ENCODE measurements around the gene MCRIP2. TPM values are rescaled to one million over a fixed set of nuclear protein-coding genes. Genes with fewer than 3 reads are reported as not detected.

Gene MCRIP2
- total RNA-seq, 1 donor from 2014 or later = 181 TPM

DNA sequence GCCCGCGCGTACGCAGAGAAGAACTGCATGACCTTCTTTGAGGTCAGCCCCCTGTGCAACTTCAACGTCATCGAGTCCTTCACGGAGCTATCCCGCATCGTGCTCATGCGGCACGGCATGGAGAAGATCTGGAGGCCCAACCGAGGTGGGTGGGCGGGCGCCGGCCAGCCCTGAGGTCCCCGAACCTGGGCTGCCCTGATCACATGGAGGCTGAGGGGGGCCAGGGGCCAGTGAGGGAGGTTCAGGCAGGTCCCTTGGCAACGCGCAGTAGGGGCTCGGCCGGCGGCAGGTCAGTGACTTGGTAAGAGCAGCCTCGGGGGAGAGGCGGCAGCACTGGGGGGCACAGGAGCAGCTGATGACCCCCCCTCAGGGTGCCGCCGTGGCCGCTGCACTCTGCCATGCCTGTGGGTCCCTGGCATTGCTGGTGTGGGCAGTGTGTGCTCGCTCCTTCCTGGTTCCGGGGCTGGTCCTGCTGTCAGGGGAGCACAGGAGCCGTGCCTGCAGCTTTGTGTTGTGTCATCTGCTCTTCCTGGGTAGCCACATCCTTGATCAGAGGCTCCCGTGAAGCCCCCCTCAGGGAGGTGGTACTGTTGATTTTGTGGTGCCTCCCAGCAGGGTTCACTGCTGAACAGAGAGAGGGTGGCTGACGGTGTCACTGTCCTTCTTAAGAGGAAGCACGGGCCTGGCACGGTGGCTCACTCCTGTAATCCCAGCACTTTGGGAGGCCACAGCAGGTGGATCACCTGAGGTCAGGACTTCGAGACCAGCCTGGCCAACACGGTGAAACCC, 15.5 kb upstream of the MCRIP2 start:
- no peak overlapping the region for H3K27ac ChIP-seq (replicated peaks)
- no peak overlapping the region for H3K4me3 ChIP-seq
- DNase-seq = no peak
- intact Hi-C loops (cut with micrococcal nuclease) = no loop called here
- H3K36me3 ChIP-seq = peaks cover 32% of the 10 kb centered on the region
- TF ChIP-seq, protein P1, sequence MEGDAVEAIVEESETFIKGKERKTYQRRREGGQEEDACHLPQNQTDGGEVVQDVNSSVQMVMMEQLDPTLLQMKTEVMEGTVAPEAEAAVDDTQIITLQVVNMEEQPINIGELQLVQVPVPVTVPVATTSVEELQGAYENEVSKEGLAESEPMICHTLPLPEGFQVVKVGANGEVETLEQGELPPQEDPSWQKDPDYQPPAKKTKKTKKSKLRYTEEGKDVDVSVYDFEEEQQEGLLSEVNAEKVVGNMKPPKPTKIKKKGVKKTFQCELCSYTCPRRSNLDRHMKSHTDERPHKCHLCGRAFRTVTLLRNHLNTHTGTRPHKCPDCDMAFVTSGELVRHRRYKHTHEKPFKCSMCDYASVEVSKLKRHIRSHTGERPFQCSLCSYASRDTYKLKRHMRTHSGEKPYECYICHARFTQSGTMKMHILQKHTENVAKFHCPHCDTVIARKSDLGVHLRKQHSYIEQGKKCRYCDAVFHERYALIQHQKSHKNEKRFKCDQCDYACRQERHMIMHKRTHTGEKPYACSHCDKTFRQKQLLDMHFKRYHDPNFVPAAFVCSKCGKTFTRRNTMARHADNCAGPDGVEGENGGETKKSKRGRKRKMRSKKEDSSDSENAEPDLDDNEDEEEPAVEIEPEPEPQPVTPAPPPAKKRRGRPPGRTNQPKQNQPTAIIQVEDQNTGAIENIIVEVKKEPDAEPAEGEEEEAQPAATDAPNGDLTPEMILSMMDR (IDR thresholded peaks at IDR 0.05; ENCODE audit: borderline replicate concordance) = no peak
- H3K27me3 ChIP-seq (ENCODE audit: low read depth) = no peaks in the 10 kb centered on the region
- no peaks in the 10 kb centered on the region for H3K9me3 ChIP-seq (replicated peaks)
- peaks cover 23% of the 10 kb centered on the region for H3K4me1 ChIP-seq

DNA sequence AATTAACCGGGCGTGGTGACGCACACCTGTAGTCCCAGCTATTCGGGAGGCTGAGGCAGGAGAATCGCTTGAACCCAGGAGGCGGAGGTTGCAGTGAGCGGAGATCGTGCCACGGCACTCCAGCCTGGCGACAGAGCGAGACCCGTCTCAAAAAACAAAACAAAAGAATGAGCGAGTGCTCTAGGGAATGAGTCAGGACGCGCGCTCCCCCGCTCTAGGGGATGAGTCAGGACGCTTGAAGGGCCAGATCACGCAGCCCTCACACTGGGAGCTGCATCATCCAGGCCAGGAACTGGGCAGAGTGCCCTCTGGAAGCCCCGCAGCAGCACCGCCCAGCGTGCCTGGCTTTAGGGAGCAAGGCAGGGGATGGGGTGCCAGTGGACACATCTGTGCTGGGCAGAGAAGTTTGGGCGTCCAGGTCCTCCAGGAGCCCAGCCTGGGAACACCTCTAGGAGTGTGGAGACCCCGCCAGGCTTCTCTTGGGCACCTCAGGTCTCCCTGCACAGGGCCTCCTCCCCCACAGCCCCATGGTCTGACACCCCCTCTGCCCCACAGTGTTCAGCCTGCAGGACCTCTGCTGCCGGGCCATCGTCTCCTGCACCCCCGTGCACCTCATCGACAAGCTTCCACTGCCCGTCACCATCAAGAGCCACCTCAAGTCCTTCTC, 14.7 kb upstream of the MCRIP2 start:
- Histone ChIP-seq H3K36me3 (peaks cover 32% of the 10 kb centered on the region), H3K4me3 (no peak overlapping the region), H3K4me1 (peaks cover 26% of the 10 kb centered on the region), H3K9me3 (replicated peaks) (no peaks in the 10 kb centered on the region), H3K27ac (replicated peaks) (no peak overlapping the region), H3K27me3 (ENCODE audit: low read depth) (no peaks in the 10 kb centered on the region)
- intact Hi-C loops (cut with micrococcal nuclease) = no loop called here
- no peak for DNase-seq
- TF ChIP-seq, protein P1 (IDR thresholded peaks at IDR 0.05; ENCODE audit: borderline replicate concordance) = no peak

DNA sequence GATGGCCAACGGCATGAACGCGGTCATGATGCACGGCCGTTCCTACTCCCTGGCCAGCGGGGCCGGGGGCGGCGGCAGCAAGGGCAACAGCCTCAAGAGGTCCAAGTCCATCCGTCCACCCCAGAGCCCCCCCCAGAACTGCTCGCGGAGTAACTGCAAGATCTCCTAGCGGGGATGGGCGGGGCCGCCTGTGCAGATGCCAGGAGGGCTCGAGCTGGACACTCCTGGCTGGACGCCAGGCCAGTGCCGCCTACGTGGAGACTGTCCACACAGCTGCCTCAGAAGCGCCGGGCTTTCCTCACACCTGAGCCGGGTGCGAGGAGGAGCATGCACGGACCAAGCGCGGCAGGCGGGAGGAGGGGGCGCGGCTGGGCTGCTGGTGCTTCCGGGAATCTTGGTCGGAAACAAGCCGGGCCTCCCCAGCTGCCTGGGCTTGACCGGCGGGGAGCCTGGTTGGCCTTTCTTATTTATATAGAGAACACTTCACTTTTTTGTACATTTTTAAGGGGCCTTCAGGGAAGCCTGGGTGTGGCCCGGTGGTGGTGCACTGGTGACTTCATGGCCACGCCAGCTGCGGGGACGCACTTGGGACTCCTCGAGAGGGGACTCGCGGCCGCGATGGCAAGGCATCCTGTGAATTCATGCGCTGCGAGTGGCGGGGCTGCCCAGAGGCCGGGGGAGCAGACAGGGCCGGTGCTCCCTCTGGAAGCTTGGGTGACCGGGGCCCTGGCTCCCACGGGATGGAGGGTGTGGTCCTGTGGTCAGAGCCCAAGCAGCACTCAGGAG, 14.0 kb upstream of the MCRIP2 start:
- Histone ChIP-seq H3K9me3 (replicated peaks) (no peaks in the 10 kb centered on the region), H3K4me1 (peaks cover 26% of the 10 kb centered on the region), H3K4me3 (no peak overlapping the region), H3K36me3 (peaks cover 34% of the 10 kb centered on the region), H3K27ac (replicated peaks) (no peak overlapping the region), H3K27me3 (ENCODE audit: low read depth) (no peaks in the 10 kb centered on the region)
- TF ChIP-seq, protein P1 (IDR thresholded peaks at IDR 0.05; ENCODE audit: borderline replicate concordance) = no peak
- intact Hi-C loops (cut with micrococcal nuclease) = no loop called here
- DNase-seq = no peak

DNA sequence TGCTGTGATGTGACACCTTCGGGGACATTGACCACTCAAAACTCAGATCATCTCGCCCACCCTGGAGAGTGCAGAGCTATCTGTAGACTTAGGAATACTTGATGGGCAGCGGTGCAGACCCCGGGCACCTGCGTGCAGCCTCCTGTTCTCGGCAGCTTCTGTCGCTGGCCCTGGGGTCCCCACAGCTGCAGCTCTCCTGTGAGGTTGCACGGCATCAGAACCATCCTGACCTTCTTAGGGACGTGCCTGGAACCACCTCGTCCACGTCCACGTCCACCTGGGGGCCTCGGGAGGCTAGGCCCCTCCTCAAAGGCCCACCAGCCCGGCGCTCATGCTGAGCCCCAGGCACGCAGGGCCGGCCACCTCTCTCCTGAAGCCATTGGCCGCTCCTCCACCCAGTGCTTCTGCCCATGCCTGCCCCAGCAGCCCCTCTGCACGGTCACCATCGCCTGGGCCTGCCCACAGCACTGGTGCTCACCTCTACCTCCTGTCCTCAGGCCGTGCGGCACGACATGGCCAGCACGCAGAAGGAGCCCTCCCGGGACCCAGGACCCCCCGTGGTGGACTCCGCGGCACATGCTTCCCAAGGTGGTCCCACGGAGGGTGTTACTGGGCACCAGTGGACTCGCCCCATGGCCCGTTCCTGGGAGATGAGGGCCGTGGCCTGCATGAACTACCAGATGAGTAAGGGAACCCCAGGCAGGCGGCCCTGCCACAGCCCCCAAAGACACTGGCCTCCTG, 13.1 kb upstream of the MCRIP2 start:
- Histone ChIP-seq H3K27me3 (ENCODE audit: low read depth) (no peaks in the 10 kb centered on the region), H3K9me3 (replicated peaks) (no peaks in the 10 kb centered on the region), H3K36me3 (peaks cover 43% of the 10 kb centered on the region), H3K4me3 (no peak overlapping the region), H3K27ac (replicated peaks) (no peak overlapping the region), H3K4me1 (peaks cover 26% of the 10 kb centered on the region)
- TF ChIP-seq, protein P1 (IDR thresholded peaks at IDR 0.05; ENCODE audit: borderline replicate concordance) = no peak
- intact Hi-C loops (cut with micrococcal nuclease) = no loop called here
- no peak for DNase-seq

Measured in left ventricle myocardium inferior (tissue), 1 donor.